ENCODE measurements around the gene PARP12.

DNA sequence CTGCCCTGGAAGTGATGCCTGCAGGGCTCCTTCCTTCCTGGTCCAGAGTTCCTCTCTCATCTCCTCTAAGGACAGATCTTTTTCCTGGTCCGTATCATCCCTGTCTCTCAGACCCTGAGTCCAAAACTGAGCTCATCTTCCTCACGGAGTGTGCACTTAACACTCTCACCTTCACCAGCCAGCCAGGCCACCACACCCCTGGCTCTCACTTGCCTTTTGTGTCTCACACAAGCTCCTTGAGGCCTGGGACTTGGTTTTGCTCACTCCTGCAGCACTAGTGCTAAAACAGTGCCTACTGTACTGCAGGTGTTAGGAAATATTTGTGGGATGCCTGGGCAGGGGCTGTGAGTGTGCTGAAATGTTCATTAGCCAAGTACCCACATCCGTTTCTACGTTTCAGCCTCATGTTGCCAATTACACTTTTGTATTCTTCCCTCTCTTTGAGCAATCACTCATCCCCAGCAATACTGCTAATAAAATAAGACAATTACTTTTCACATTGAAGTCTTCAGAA is 21.4 kb upstream of the PARP12 start:
- TF ChIP-seq, protein P1, sequence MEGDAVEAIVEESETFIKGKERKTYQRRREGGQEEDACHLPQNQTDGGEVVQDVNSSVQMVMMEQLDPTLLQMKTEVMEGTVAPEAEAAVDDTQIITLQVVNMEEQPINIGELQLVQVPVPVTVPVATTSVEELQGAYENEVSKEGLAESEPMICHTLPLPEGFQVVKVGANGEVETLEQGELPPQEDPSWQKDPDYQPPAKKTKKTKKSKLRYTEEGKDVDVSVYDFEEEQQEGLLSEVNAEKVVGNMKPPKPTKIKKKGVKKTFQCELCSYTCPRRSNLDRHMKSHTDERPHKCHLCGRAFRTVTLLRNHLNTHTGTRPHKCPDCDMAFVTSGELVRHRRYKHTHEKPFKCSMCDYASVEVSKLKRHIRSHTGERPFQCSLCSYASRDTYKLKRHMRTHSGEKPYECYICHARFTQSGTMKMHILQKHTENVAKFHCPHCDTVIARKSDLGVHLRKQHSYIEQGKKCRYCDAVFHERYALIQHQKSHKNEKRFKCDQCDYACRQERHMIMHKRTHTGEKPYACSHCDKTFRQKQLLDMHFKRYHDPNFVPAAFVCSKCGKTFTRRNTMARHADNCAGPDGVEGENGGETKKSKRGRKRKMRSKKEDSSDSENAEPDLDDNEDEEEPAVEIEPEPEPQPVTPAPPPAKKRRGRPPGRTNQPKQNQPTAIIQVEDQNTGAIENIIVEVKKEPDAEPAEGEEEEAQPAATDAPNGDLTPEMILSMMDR (optimal IDR thresholded peaks at IDR 0.05 in 1 of 3, IDR thresholded peaks at IDR 0.05 in 1 of 3, conservative IDR thresholded peaks at IDR 0.05 in 1 of 3; ENCODE audit: extremely low read depth in 1 of 3, insufficient read depth in 2 of 3, low read length in 3 of 3): no peak
- no peak for TF ChIP-seq EZH2 (IDR thresholded peaks at IDR 0.05; ENCODE audit: low read length)

Measured in keratinocyte (primary cell).